ENCODE results near the gene WDR82. TPM values are rescaled to one million over a fixed set of nuclear protein-coding genes. Genes with fewer than 3 reads are reported as not detected.

WDR82 gene
- total and polyA plus RNA-seq, 2 of the 4 experiments (the other 2 are of a cell fraction): 38.1 to 68.1 TPM

DNA sequence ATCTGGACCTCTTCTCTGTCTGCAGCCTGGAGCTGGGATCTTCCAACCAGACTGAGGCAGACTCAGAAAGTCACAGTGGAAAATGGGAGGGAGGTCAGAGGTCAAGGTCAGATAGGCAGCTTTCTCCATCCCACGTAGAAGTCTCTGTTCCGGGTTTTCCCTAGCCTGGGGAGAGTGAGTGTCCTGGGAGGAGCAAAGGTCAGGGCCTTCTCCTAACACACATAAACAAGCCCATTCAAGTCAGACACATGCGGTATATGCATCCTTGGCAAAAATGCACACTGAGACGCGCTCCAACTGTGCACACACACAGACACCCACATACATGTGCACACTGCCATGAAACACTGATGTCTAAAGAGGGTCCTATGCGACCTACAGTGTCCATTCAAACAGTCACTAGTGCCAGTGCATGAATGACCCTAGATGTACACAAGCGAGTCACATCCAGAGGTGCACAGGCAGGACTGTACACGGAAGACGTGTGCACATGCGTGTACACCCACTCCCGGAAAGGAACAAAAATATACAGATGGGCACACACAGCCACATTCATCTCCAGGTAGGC lies 40.2 kb downstream of the WDR82 start:
- peak overlapping the region; percentile 96 for H3K23ac ChIP-seq (ENCODE audit: low read depth, low read length)
- H3K14ac ChIP-seq (replicated peaks; ENCODE audit: low read depth, low read length): peak overlapping the region; percentile 98
- ATAC-seq (ENCODE audit: low read depth) (no peak; the same call in 1 of the 2 replicates), DNase-seq (peak; percentile 12)
- H3K4me2 ChIP-seq (ENCODE audit: low read depth, low read length): peak overlapping the region; percentile 95
- H2BK20ac ChIP-seq (ENCODE audit: low read depth, low read length): no peak overlapping the region
- in situ Hi-C loops (cut with MboI; ENCODE audit: low sequenced_read_pairs): no loop called here
- H3K27me3 ChIP-seq (ENCODE audit: control insufficient read depth, insufficient read depth, low read length): no peaks in the 10 kb centered on the region
- H3K9me1 ChIP-seq (ENCODE audit: insufficient read depth, low read length): peaks cover 28% of the 10 kb centered on the region
- H2AFZ ChIP-seq (replicated peaks; ENCODE audit: low read length, poor library complexity): peak overlapping the region; percentile 97
- dilution Hi-C loops (cut with HindIII; ENCODE audit: low sequenced_read_pairs, unreplicated experiment): no loop called here
- peak overlapping the region; percentile 87 for H3K27ac ChIP-seq (ENCODE audit: insufficient read depth, low read length)
- H4K20me1 ChIP-seq (ENCODE audit: insufficient read depth, low read length): peaks cover 30% of the 10 kb centered on the region
- TF ChIP-seq MXI1 (IDR thresholded peaks at IDR 0.05; ENCODE audit: borderline replicate concordance, low read depth, low read length) (peak; percentile 34; the same call in 1 of the 2 replicates), MAZ (IDR thresholded peaks at IDR 0.05; ENCODE audit: borderline replicate concordance, low read depth, low read length) (no peak)
- peak overlapping the region; percentile 88 for H3K4ac ChIP-seq (ENCODE audit: low read depth, low read length)
- no TSS peak for BruUV-seq (replicated peaks)
- peaks cover 16% of the 10 kb centered on the region; the same call in 1 of the 2 replicates for H3K36me3 ChIP-seq (ENCODE audit: control insufficient read depth, insufficient read depth, low read length)
- H3K9me3 ChIP-seq (ENCODE audit: control insufficient read depth, insufficient read depth, low read length): no peaks in the 10 kb centered on the region
- H4K91ac ChIP-seq (ENCODE audit: insufficient read depth, low read depth, low read length): peak overlapping the region; percentile 91
- 10% methylated on average over 2 of the region's 11 CpGs; no CpG with 5 or more reads in 1 of the 2 experiments for WGBS, 2 experiments (ENCODE audit: extremely low coverage in 2 of 2, insufficient read length in 1 of 2)
- POLR2A ChIA-PET (ENCODE audit: unreplicated experiment): interaction anchor here (0.6 kb wide), 1 partner anchor 38 kb away, joined by 9 read pairs; no protein-coding TSS in a partner anchor
- peak overlapping the region; percentile 99 for H2AK9ac ChIP-seq (replicated peaks; ENCODE audit: low read depth, low read length, poor library complexity)
- H3K56ac ChIP-seq (ENCODE audit: extremely low read depth, insufficient read depth, low read length): peak overlapping the region; percentile 59
- H2BK5ac ChIP-seq (ENCODE audit: low read depth, low read length, poor library complexity, severe bottlenecking): peak overlapping the region; percentile 92
- H4K8ac ChIP-seq (ENCODE audit: low read depth in 2 of 2, low read length in 2 of 2): peak overlapping the region; percentile 95 to 96
- peak overlapping the region; percentile 6; the same call in 1 of the 3 replicates for H2BK15ac ChIP-seq (ENCODE audit: low read depth, low read length)
- CTCF ChIA-PET: interaction anchor here (1.0 to 1.3 kb wide), 3 partner anchors 45 to 101 kb away, joined by 3 to 4 read pairs (median 3); no protein-coding TSS in a partner anchor
- H3K4me3 ChIP-seq (ENCODE audit: insufficient read depth, low read depth, low read length): peak overlapping the region; percentile 83
- H4K5ac ChIP-seq (ENCODE audit: low read depth, low read length): peak overlapping the region; percentile 77; the same call in 1 of the 2 replicates
- H2AK5ac ChIP-seq (ENCODE audit: low read depth, low read length): peak overlapping the region; percentile 100
- H3K9ac ChIP-seq (ENCODE audit: low read depth, low read length): peak overlapping the region; percentile 92
- intact Hi-C loops (cut with micrococcal nuclease): loop anchor here (5.0 kb wide), 1 partner anchor 39 kb away; the partner anchor contains the start of gene WDR82
- peak overlapping the region; percentile 39; the same call in 1 of the 2 replicates for H2BK120ac ChIP-seq (ENCODE audit: low read depth, low read length)
- peak overlapping the region; percentile 75 for H3K18ac ChIP-seq (ENCODE audit: low read depth, low read length)
- peaks cover 25% of the 10 kb centered on the region for H3K4me1 ChIP-seq (ENCODE audit: control insufficient read depth, insufficient read depth, low read length)
- H3K79me1 ChIP-seq (ENCODE audit: low read depth in 1 of 2, low read length in 2 of 2): peaks cover 14 to 73% of the 10 kb centered on the region in 2 experiments

Data from IMR-90 (cell line).